Measurements from ENCODE around the gene IL1A.

DNA sequence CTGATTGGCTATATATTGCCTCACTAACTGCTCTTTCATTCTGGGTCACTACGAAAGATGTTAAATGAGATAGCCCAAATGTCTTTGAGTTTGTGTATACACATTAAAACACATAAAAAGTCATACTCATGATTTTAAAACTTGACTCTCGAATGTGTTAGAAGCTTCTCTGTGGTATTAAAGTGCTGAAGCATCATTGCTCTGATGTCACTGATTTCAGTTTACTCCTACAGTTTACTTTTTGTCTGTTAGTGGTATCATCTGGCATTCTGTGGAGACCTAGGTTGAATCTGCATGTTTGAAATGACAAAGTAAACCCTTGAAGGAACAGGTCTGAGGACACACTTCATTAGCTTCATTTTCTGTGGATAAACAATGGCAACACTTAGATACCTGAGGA is 52.8 kb downstream of the IL1A start:
- no peak for TF ChIP-seq CTCF (IDR thresholded peaks at IDR 0.05)
- TF ChIP-seq EZH2 (IDR thresholded peaks at IDR 0.05) = no peak
- no peak for TF ChIP-seq EZH2phosphoT487 (IDR thresholded peaks at IDR 0.05)
